HepG2 (cell line): Measurements from ENCODE around the gene SCP2. TPM values are rescaled to one million over a fixed set of nuclear protein-coding genes. Genes with fewer than 3 reads are reported as not detected.

Experiments used
- E2F2 ChIP-seq: sonication (generic); formaldehyde crosslinking; IDR thresholded peaks from 2 replicates; pipeline ENCODE4 v1.4.0; 2020; ENCODE audit warnings: missing genetic modification reagents, borderline replicate concordance
- EP300 ChIP-seq, 3 experiments: sonication (generic) in 1 of 3; formaldehyde crosslinking in 1 of 3; IDR thresholded peaks; 2 replicates each; pipeline versions ENCODE4 v1.5.1 to v1.6.1; 2011 to 2020; ENCODE audit warnings: low read depth in 2 of 3, low read length in 2 of 3, borderline replicate concordance in 1 of 3, improper control_type of control experiment in 1 of 3, mild to moderate bottlenecking in 1 of 3, missing genetic modification reagents in 1 of 3, moderate library complexity in 1 of 3
- ESRRA ChIP-seq: sonication (generic); formaldehyde crosslinking; IDR thresholded peaks from 2 replicates; pipeline ENCODE4 v1.5.1; 2020; ENCODE audit warnings: mild to moderate bottlenecking, low read depth, missing genetic modification reagents
- HNF1B ChIP-seq: sonication (generic); formaldehyde crosslinking; IDR thresholded peaks from 2 replicates; pipeline ENCODE4 v1.5.1; 2020; ENCODE audit warnings: mild to moderate bottlenecking, moderate library complexity, missing genetic modification reagents
- HNF4G ChIP-seq, 2 experiments: sonication (generic) in 1 of 2; formaldehyde crosslinking in 1 of 2; IDR thresholded peaks; 2 replicates each; pipeline versions ENCODE4 v1.4.0 to v1.6.1; 2011 to 2020; ENCODE audit warnings: borderline replicate concordance in 2 of 2, low read depth in 2 of 2, mild to moderate bottlenecking in 2 of 2, low read length in 1 of 2, missing genetic modification reagents in 1 of 2, moderate library complexity in 1 of 2
- PAXIP1 ChIP-seq: sonication (generic); formaldehyde crosslinking; conservative IDR thresholded peaks from 2 replicates; pipeline ENCODE4 v1.4.0; 2020; ENCODE audit warnings: mild to moderate bottlenecking, missing genetic modification reagents, moderate library complexity
- ZBTB46 ChIP-seq: sonication (generic); formaldehyde crosslinking; IDR thresholded peaks from 2 replicates; pipeline ENCODE4 v1.4.0; 2020; ENCODE audit warnings: mild to moderate bottlenecking, missing genetic modification reagents, borderline replicate concordance
- ZNF276 ChIP-seq: sonication (generic); formaldehyde crosslinking; IDR thresholded peaks from 2 replicates; pipeline ENCODE4 v1.4.0; 2020; ENCODE audit warnings: mild to moderate bottlenecking, low read depth, missing genetic modification reagents
- ZNF687 ChIP-seq: sonication (generic); formaldehyde crosslinking; IDR thresholded peaks from 2 replicates; pipeline ENCODE4 v1.5.1; 2020; ENCODE audit warnings: mild to moderate bottlenecking, missing genetic modification reagents, moderate library complexity
- ZNF761 ChIP-seq: sonication (generic); formaldehyde crosslinking; conservative IDR thresholded peaks from 2 replicates; pipeline ENCODE4 v1.4.0; 2020; ENCODE audit warnings: mild to moderate bottlenecking, missing genetic modification reagents
- ZNF782 ChIP-seq: sonication (generic); formaldehyde crosslinking; IDR thresholded peaks from 2 replicates; pipeline ENCODE4 v1.4.0; 2020; ENCODE audit warnings: missing genetic modification reagents, mild to moderate bottlenecking, borderline replicate concordance
- polyA plus RNA-seq, 8 experiments: library from polyadenylated mRNA; depleted of rRNA in 3 of 8; stranded (reverse) in 7 of 8; unstranded in 1 of 8; fragments of >200 nt; fragmentation: Illumina TruSeq in 4 of 8; extraction: Trizol in 4 of 8; gene quantifications; 2 replicates each; pipeline versions ENCODE4 v1.2.1 to v1.2.3, GENCODE V29; 2011 to 2016; ENCODE audit warnings: low read depth in 4 of 8, missing spikeins in 1 of 8, mixed read lengths in 1 of 8; ENCODE audit not compliant: insufficient read depth in 1 of 8
- total RNA-seq, 5 experiments: library from RNA; depleted of rRNA; stranded (reverse); fragments of >200 nt; fragmentation: Illumina TruSeq; extraction: Trizol; gene quantifications; 2 replicates each; pipeline ENCODE4 v1.2.3, GENCODE V29; 2016; ENCODE audit warnings: low read depth in 1 of 5

The SCP2 gene
- total and polyA plus RNA-seq, 2 of the 13 experiments (the other 11 are each of a cell fraction or from before 2014, with no cell fraction given): 59.0 to 133 TPM

GRCh38 chr1:53075761-53076163 lies 148.7 kb downstream of the SCP2 start (continued):
- TF ChIP-seq E2F2 (CRISPR knock-in tag) (no peak), ZNF687 (peak; percentile 77), ZBTB46 (CRISPR knock-in tag) (no peak), ZNF782 (CRISPR knock-in tag) (no peak), PAXIP1 (CRISPR knock-in tag) (peak; percentile 83), EP300 (IDR thresholded peaks at IDR 0.05; ENCODE audit: low read depth in 2 of 2, low read length in 2 of 2) (peak in 1 of 2 experiments; percentile 46; a peak in 2 of 4 replicates), EP300 (CRISPR knock-in tag; IDR thresholded peaks at IDR 0.05; ENCODE audit: borderline replicate concordance) (no peak), ZNF761 (no peak), ESRRA (CRISPR knock-in tag) (peak; percentile 91; the same call in 1 of the 2 replicates), HNF1B (CRISPR knock-in tag) (peak; percentile 45; the same call in 1 of the 2 replicates), HNF4G (IDR thresholded peaks at IDR 0.05; ENCODE audit: borderline replicate concordance, low read depth, low read length) (peak; percentile 78), HNF4G (CRISPR knock-in tag; IDR thresholded peaks at IDR 0.05; ENCODE audit: borderline replicate concordance, low read depth) (peak; percentile 84; the same call in 1 of the 2 replicates), ZNF276 (CRISPR knock-in tag) (no peak)
